Nephron (organoid): ENCODE measurements around the gene FHOD3.
A peak's percentile ranks its signal among the peaks of the same experiment; 100 is the strongest.

Experiments
- H3K27ac Mint-ChIP-seq, 3 experiments: 2 replicates each; pipeline ENCODE4 v1.8.0; 2020; ENCODE audit warnings: mixed read lengths in 3 of 3, mild to moderate bottlenecking in 2 of 3, moderate library complexity in 1 of 3
- H3K27me3 Mint-ChIP-seq: 2 replicates; pipeline ENCODE4 v1.8.0; 2021; ENCODE audit warnings: low read depth, mild to moderate bottlenecking, moderate library complexity, mixed read lengths
- H3K36me3 Mint-ChIP-seq: 2 replicates; pipeline ENCODE4 v1.8.0; 2020; ENCODE audit warnings: low read depth, mixed read lengths
- H3K4me1 Mint-ChIP-seq: 2 replicates; pipeline ENCODE4 v1.8.0; 2020; ENCODE audit warnings: mixed read lengths
- H3K4me3 Mint-ChIP-seq, 3 experiments: 2 replicates each; pipeline ENCODE4 v1.8.0; 2020; ENCODE audit warnings: mild to moderate bottlenecking in 3 of 3, mixed read lengths in 3 of 3, moderate library complexity in 2 of 3
- H3K9me3 Mint-ChIP-seq: 2 replicates; pipeline ENCODE4 v1.8.0; 2020; ENCODE audit warnings: mixed read lengths
- CTCF ChIP-seq, 3 experiments: fragments of 200-600 bp; sonication (generic); IDR thresholded peaks; one replicate each; pipeline ENCODE4 v1.5.0; 2021; ENCODE audit warnings: antibody characterized with exemption in 3 of 3; ENCODE audit not compliant: unreplicated experiment in 3 of 3

FHOD3 gene

GRCh38 chr18:36769172-36769571 lies 471.7 kb downstream of the FHOD3 start:
- peaks cover 5% of the 10 kb centered on the region for H3K36me3 Mint-ChIP-seq
- no peak overlapping the region for H3K4me3 Mint-ChIP-seq
- H3K27me3 Mint-ChIP-seq, result peaks cover 9% of the 10 kb centered on the region
- H3K27ac Mint-ChIP-seq, result no peak overlapping the region
- TF ChIP-seq CTCF (IDR thresholded peaks at IDR 0.05; ENCODE audit: unreplicated experiment in 3 of 3), result no peak
- H3K4me1 Mint-ChIP-seq, result peaks cover 22% of the 10 kb centered on the region
- no peaks in the 10 kb centered on the region for H3K9me3 Mint-ChIP-seq

- Mint-ChIP-seq H3K27ac (no peak overlapping the region), H3K9me3 (no peaks in the 10 kb centered on the region), H3K36me3 (peaks cover 5% of the 10 kb centered on the region), H3K4me1 (peaks cover 22% of the 10 kb centered on the region), H3K4me3 (no peak overlapping the region), H3K27me3 (peaks cover 9% of the 10 kb centered on the region)
- TF ChIP-seq CTCF (IDR thresholded peaks at IDR 0.05; ENCODE audit: unreplicated experiment in 3 of 3), result no peak
Observed at GRCh38 chr18:36769611-36770314, 472.2 kb downstream of the FHOD3 start.

GRCh38 chr18:36770315-36770946 lies 472.9 kb downstream of the FHOD3 start:
- H3K27ac Mint-ChIP-seq, result peak overlapping the region in 2 of 3 experiments; percentile 47 to 53
- H3K36me3 Mint-ChIP-seq, result peaks cover 5% of the 10 kb centered on the region
- no peak for TF ChIP-seq CTCF (IDR thresholded peaks at IDR 0.05; ENCODE audit: unreplicated experiment in 3 of 3)
- H3K4me3 Mint-ChIP-seq, result no peak overlapping the region
- peaks cover 22% of the 10 kb centered on the region for H3K4me1 Mint-ChIP-seq
- H3K9me3 Mint-ChIP-seq, result no peaks in the 10 kb centered on the region
- H3K27me3 Mint-ChIP-seq, result peaks cover 9% of the 10 kb centered on the region

- TF ChIP-seq CTCF (IDR thresholded peaks at IDR 0.05; ENCODE audit: unreplicated experiment in 3 of 3), result no peak
- peaks cover 14% of the 10 kb centered on the region for H3K27me3 Mint-ChIP-seq
- H3K27ac Mint-ChIP-seq, result peak overlapping the region in 2 of 3 experiments; percentile 47 to 53
- H3K4me3 Mint-ChIP-seq, result no peak overlapping the region
- peaks cover 5% of the 10 kb centered on the region for H3K36me3 Mint-ChIP-seq
- peaks cover 22% of the 10 kb centered on the region for H3K4me1 Mint-ChIP-seq
- no peaks in the 10 kb centered on the region for H3K9me3 Mint-ChIP-seq
Observed at GRCh38 chr18:36771245-36771644, 473.7 kb downstream of the FHOD3 start.

- peaks cover 22% of the 10 kb centered on the region for H3K4me1 Mint-ChIP-seq
- H3K27ac Mint-ChIP-seq, result peak overlapping the region; percentile 53 to 65 (median 60)
- H3K27me3 Mint-ChIP-seq, result peaks cover 14% of the 10 kb centered on the region
- no peaks in the 10 kb centered on the region for H3K9me3 Mint-ChIP-seq
- no peak overlapping the region for H3K4me3 Mint-ChIP-seq
- TF ChIP-seq CTCF (IDR thresholded peaks at IDR 0.05; ENCODE audit: unreplicated experiment in 3 of 3), result no peak
- H3K36me3 Mint-ChIP-seq, result peaks cover 5% of the 10 kb centered on the region
Observed at GRCh38 chr18:36772241-36772723, 474.8 kb downstream of the FHOD3 start.
